Smooth muscle cell (in vitro differentiated cells): ENCODE data around the gene TADA2A. TPM values are rescaled to one million over a fixed set of nuclear protein-coding genes. Genes with fewer than 3 reads are reported as not detected.
"Not testable (repeated sequence)": the region's sequence is repeated elsewhere in the genome, so short reads cannot be mapped to it uniquely, and the experiment has no call there.

Source experiments
- DNase-seq: peaks from one replicate; lab custom pipeline; 2025; ENCODE audit not compliant: unreplicated experiment; lab: John Stamatoyannopoulos, UW
- H2AFZ ChIP-seq: fragments of 200-600 bp; sonication (generic); 2 replicates; pipeline ENCODE4 v1.6.0; 2016; ENCODE audit warnings: antibody characterized with exemption, low read depth, mild to moderate bottlenecking
- H3F3A ChIP-seq: fragments of 200-600 bp; sonication (generic); 2 replicates; pipeline ENCODE4 v1.6.0; 2017; ENCODE audit warnings: antibody characterized with exemption, low read depth
- H3K27ac ChIP-seq: fragments of 200-600 bp; sonication (generic); 2 replicates; pipeline ENCODE4 v1.5.1; 2016; ENCODE audit warnings: low read depth, mild to moderate bottlenecking
- H3K27me3 ChIP-seq: fragments of 200-600 bp; sonication (generic); 2 replicates; pipeline ENCODE4 v1.6.1; 2016; ENCODE audit warnings: low read depth, mild to moderate bottlenecking
- H3K36me3 ChIP-seq: fragments of 200-600 bp; sonication (generic); 2 replicates; pipeline ENCODE4 v1.5.1; 2016; ENCODE audit warnings: low read depth
- H3K4me1 ChIP-seq: fragments of 200-600 bp; sonication (generic); 2 replicates; pipeline ENCODE4 v1.5.1; 2016; ENCODE audit warnings: low read depth
- H3K4me2 ChIP-seq: fragments of 200-600 bp; sonication (generic); 2 replicates; pipeline ENCODE4 v1.6.0; 2016; ENCODE audit warnings: mild to moderate bottlenecking
- H3K4me3 ChIP-seq: fragments of 200-600 bp; sonication (generic); 2 replicates; pipeline ENCODE4 v1.5.1; 2016; ENCODE audit warnings: mild to moderate bottlenecking
- H3K79me2 ChIP-seq: fragments of 200-600 bp; sonication (generic); 2 replicates; pipeline ENCODE4 v1.6.0; 2016; ENCODE audit warnings: low read depth, mild to moderate bottlenecking
- H3K9ac ChIP-seq: fragments of 200-600 bp; sonication (generic); 2 replicates; pipeline ENCODE4 v1.6.0; 2016; ENCODE audit warnings: low read depth
- H3K9me3 ChIP-seq: fragments of 200-600 bp; sonication (generic); replicated peaks from 2 replicates; pipeline ENCODE4 v1.5.1; 2016; ENCODE audit warnings: low read depth
- H4K20me1 ChIP-seq: fragments of 200-600 bp; sonication (generic); 2 replicates; pipeline ENCODE4 v1.6.0; 2016; ENCODE audit warnings: low read depth
- CTCF ChIP-seq: fragments of 200-600 bp; sonication (generic); IDR thresholded peaks from 2 replicates; pipeline ENCODE4 v1.5.1; 2017; ENCODE audit warnings: borderline replicate concordance, mild to moderate bottlenecking, antibody characterized with exemption; ENCODE audit not compliant: insufficient read depth, poor library complexity, severe bottlenecking
- WGBS: methylation state at CpG from one replicate; pipeline ENCODE4 v1.1.7; 2016; ENCODE audit warnings: low lambda C conversion rate; 5-methylcytosine and 5-hydroxymethylcytosine counted together
- polyA plus RNA-seq: library from polyadenylated mRNA; unstranded; fragments of >200 nt; fragmentation: Nextera tagmentation; extraction: Ambion mirVana; gene quantifications from 2 replicates; pipeline ENCODE4 v1.2.1, GENCODE V29; 2016
- total RNA-seq: library from RNA; depleted of rRNA; stranded (reverse); fragments of >200 nt; gene quantifications from 2 replicates; pipeline ENCODE4 v1.2.3, GENCODE V29; 2014

Gene TADA2A
- total and polyA plus RNA-seq, 2 experiments from 2014 or later, result 9.7 to 11.8 TPM

GRCh38 chr17:37506678-37507077 is 100.0 kb downstream of the TADA2A start:
- DNase-seq, result no peak
- TF ChIP-seq CTCF, result peak; percentile 17
- H3K4me3 ChIP-seq, result no peak overlapping the region
- H2AFZ ChIP-seq, result no peak overlapping the region
- H3K9ac ChIP-seq, result no peak overlapping the region
- 71% methylated on average over 10 of the region's 10 CpGs for WGBS
- peaks cover 91% of the 10 kb centered on the region for H4K20me1 ChIP-seq
- no peaks in the 10 kb centered on the region for H3F3A ChIP-seq
- H3K36me3 ChIP-seq, result no peaks in the 10 kb centered on the region
- no peaks in the 10 kb centered on the region for H3K4me1 ChIP-seq
- peaks cover 84% of the 10 kb centered on the region for H3K79me2 ChIP-seq
- H3K27me3 ChIP-seq, result no peaks in the 10 kb centered on the region
- no peak overlapping the region for H3K27ac ChIP-seq
- H3K4me2 ChIP-seq, result no peak overlapping the region
- H3K9me3 ChIP-seq, result no peaks in the 10 kb centered on the region

GRCh38 chr17:37507111-37507510 is 100.4 kb downstream of the TADA2A start:
- Histone ChIP-seq H3K4me1 (no peaks in the 10 kb centered on the region), H3K36me3 (no peaks in the 10 kb centered on the region), H2AFZ (no peak overlapping the region), H3K79me2 (peaks cover 80% of the 10 kb centered on the region), H3K27me3 (no peaks in the 10 kb centered on the region), H3K4me3 (no peak overlapping the region), H3K27ac (no peak overlapping the region), H3K9me3 (no peaks in the 10 kb centered on the region), H3K4me2 (no peak overlapping the region), H3K9ac (no peak overlapping the region), H4K20me1 (peaks cover 90% of the 10 kb centered on the region), H3F3A (no peaks in the 10 kb centered on the region)
- 96% methylated on average over 9 of the region's 9 CpGs for WGBS
- no peak for DNase-seq
- TF ChIP-seq CTCF, result no peak

GRCh38 chr17:37510056-37510455 is 103.4 kb downstream of the TADA2A start:
- Histone ChIP-seq H3K79me2 (peaks cover 57% of the 10 kb centered on the region), H3K27me3 (no peaks in the 10 kb centered on the region), H2AFZ (no peak overlapping the region), H3K27ac (no peak overlapping the region), H3F3A (no peaks in the 10 kb centered on the region), H3K9ac (no peak overlapping the region), H3K4me3 (no peak overlapping the region), H4K20me1 (peaks cover 84% of the 10 kb centered on the region), H3K36me3 (peaks cover 5% of the 10 kb centered on the region), H3K9me3 (no peaks in the 10 kb centered on the region), H3K4me2 (no peak overlapping the region), H3K4me1 (no peaks in the 10 kb centered on the region)
- WGBS, result 96% methylated on average over 17 of the region's 17 CpGs
- DNase-seq, result no peak
- TF ChIP-seq CTCF, result no peak

- Histone ChIP-seq H4K20me1 (peaks cover 72% of the 10 kb centered on the region), H3K79me2 (peaks cover 41% of the 10 kb centered on the region)
- H3K9ac ChIP-seq, H3K4me1 ChIP-seq, H3K36me3 ChIP-seq, H3K9me3 ChIP-seq, H3K27ac ChIP-seq, DNase-seq, H3K27me3 ChIP-seq, H3F3A ChIP-seq, H3K4me2 ChIP-seq, H3K4me3 ChIP-seq, H2AFZ ChIP-seq: not testable (repeated sequence)
- 100% methylated on average over 1 of the region's 1 CpG for WGBS
These were observed 105.0 kb downstream of the TADA2A start for GRCh38 chr17:37511642-37512041.
